Endothelial cell (in vitro differentiated cells): Measurements from ENCODE around the gene TMEM178B. TPM values are rescaled to one million over a fixed set of nuclear protein-coding genes. Genes with fewer than 3 reads are reported as not detected.

ENCODE experiments used
- DNase-seq: peaks from one replicate; pipeline ENCODE4 v3.0.0; 2021; ENCODE audit warnings: low spot score
- H3K27ac Mint-ChIP-seq: one replicate; pipeline ENCODE4 v1.8.0; 2021; ENCODE audit warnings: mixed read lengths, inconsistent platforms; ENCODE audit not compliant: unreplicated experiment
- H3K27me3 Mint-ChIP-seq: one replicate; pipeline ENCODE4 v1.8.0; 2021; ENCODE audit warnings: mild to moderate bottlenecking, moderate library complexity, mixed read lengths, inconsistent platforms; ENCODE audit not compliant: unreplicated experiment
- H3K36me3 Mint-ChIP-seq: one replicate; pipeline ENCODE4 v1.8.0; 2021; ENCODE audit warnings: mild to moderate bottlenecking, low read depth, mixed read lengths, inconsistent platforms; ENCODE audit not compliant: unreplicated experiment
- H3K4me1 Mint-ChIP-seq: one replicate; pipeline ENCODE4 v1.8.0; 2021; ENCODE audit warnings: mild to moderate bottlenecking, mixed read lengths, inconsistent platforms; ENCODE audit not compliant: unreplicated experiment
- H3K4me3 Mint-ChIP-seq: one replicate; pipeline ENCODE4 v1.8.0; 2021; ENCODE audit warnings: mild to moderate bottlenecking, mixed read lengths, inconsistent platforms; ENCODE audit not compliant: unreplicated experiment
- H3K9me3 Mint-ChIP-seq: one replicate; pipeline ENCODE4 v1.8.0; 2021; ENCODE audit warnings: mixed read lengths, inconsistent platforms; ENCODE audit not compliant: unreplicated experiment
- total RNA-seq: library from RNA; stranded (reverse); fragmentation: NEBNext Ultra II Directional; extraction: Animal tissue kit (Norgen Biotek cat#: 25700); gene quantifications from one replicate; pipeline ENCODE4 v1.2.1, GENCODE V29; 2021; ENCODE audit not compliant: unreplicated experiment
- TF ChIP-seq, protein P1 (sequence below): fragments of 200-600 bp; sonication (generic); IDR thresholded peaks from one replicate; pipeline ENCODE4 v1.5.0; 2021; ENCODE audit warnings: antibody characterized with exemption; ENCODE audit not compliant: unreplicated experiment

Gene TMEM178B
- total RNA-seq, 1 donor from 2014 or later, result 0.28 TPM

DNA sequence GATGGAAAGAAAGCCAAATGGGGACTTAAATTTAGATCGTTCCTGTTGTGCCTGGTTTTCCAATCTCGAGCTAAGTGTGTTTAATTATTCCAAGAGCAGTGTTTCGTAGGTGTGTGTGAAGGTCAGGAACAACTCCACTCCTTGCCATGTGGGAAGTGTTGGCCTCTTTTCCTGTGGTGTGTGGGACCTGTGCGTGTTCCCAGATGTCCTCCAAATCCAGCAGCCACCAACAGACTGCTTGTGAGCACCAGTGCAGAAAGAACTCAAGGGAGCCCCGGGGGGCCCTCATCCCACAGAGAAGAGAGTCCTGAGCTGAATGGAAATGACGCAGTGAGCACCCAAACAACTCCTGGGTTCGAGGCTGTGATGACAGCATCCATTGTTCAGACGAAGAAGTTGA, 227.7 kb downstream of the TMEM178B start:
- no peak for DNase-seq
- Mint-ChIP-seq H3K9me3 (no peaks in the 10 kb centered on the region), H3K4me1 (no peaks in the 10 kb centered on the region), H3K4me3 (no peak overlapping the region), H3K36me3 (no peaks in the 10 kb centered on the region), H3K27me3 (peaks cover 4% of the 10 kb centered on the region), H3K27ac (no peak overlapping the region)
- TF ChIP-seq, protein P1, sequence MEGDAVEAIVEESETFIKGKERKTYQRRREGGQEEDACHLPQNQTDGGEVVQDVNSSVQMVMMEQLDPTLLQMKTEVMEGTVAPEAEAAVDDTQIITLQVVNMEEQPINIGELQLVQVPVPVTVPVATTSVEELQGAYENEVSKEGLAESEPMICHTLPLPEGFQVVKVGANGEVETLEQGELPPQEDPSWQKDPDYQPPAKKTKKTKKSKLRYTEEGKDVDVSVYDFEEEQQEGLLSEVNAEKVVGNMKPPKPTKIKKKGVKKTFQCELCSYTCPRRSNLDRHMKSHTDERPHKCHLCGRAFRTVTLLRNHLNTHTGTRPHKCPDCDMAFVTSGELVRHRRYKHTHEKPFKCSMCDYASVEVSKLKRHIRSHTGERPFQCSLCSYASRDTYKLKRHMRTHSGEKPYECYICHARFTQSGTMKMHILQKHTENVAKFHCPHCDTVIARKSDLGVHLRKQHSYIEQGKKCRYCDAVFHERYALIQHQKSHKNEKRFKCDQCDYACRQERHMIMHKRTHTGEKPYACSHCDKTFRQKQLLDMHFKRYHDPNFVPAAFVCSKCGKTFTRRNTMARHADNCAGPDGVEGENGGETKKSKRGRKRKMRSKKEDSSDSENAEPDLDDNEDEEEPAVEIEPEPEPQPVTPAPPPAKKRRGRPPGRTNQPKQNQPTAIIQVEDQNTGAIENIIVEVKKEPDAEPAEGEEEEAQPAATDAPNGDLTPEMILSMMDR, result no peak

DNA sequence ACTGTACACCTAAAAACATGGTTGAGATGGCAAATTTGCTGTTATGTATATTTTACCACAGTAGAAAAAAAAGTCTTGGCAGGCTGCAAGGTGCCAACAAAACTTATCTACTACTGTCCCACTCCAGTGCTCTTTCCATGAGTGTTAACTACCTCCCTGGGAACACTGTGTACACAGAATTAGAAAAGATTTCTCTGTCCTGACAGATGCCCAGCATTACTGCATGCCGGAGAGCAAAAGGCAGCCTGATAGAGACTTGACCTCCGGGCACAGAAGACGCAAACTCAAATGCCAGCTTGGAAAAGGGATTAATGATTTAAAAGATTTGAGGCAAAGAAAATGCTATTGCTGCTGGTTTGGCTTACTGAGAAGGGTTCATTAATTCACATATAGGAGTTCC, 228.8 kb downstream of the TMEM178B start:
- DNase-seq, result no peak
- TF ChIP-seq, protein P1, result no peak
- no peaks in the 10 kb centered on the region for H3K36me3 Mint-ChIP-seq
- H3K4me1 Mint-ChIP-seq, result no peaks in the 10 kb centered on the region
- H3K9me3 Mint-ChIP-seq, result no peaks in the 10 kb centered on the region
- H3K4me3 Mint-ChIP-seq, result no peak overlapping the region
- H3K27ac Mint-ChIP-seq, result no peak overlapping the region
- H3K27me3 Mint-ChIP-seq, result peaks cover 4% of the 10 kb centered on the region

DNA sequence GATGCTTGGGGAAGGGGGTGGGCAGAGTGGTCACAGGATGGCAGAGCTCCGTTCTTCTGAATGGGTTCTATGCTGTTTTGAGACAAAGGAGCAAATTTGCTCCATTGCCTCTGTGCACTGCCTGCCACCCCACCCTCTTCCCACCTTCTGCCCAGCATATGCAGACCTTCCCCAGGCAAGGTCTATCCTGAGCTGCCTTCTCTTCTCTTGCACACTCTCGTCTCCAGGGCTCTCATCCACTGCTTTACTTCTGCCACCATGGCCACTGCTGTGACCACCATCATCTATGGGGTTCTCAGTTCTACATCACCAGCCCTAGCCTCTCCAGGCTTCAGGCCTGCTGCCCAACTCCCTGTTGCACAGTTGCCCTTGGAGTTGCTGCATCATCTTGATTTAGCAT, 230.4 kb downstream of the TMEM178B start:
- H3K4me1 Mint-ChIP-seq, result no peaks in the 10 kb centered on the region
- no peak overlapping the region for H3K4me3 Mint-ChIP-seq
- no peak overlapping the region for H3K27ac Mint-ChIP-seq
- H3K36me3 Mint-ChIP-seq, result no peaks in the 10 kb centered on the region
- H3K9me3 Mint-ChIP-seq, result no peaks in the 10 kb centered on the region
- no peak for DNase-seq
- H3K27me3 Mint-ChIP-seq, result peaks cover 3% of the 10 kb centered on the region
- TF ChIP-seq, protein P1, result no peak

DNA sequence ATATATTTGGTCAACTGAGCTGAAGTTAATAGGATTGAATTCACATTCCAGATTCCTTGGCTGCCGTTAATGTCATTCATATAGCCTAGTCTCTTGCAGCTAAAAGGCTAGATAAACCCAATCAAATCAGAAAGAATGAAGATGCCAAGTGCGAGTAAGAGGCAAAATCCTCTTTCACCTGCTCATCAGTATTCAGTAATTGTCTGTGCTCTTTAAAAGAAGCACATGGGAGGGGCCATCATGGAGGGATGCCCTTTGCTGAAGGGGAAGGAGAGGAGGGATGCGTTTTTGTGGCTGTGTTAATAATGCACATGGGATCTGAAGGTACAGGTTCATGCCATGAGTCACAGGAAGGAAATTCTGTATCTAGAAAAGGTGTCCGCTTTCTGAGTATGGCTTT, 232.2 kb downstream of the TMEM178B start:
- Mint-ChIP-seq H3K27ac (no peak overlapping the region), H3K4me3 (no peak overlapping the region), H3K9me3 (no peaks in the 10 kb centered on the region), H3K4me1 (no peaks in the 10 kb centered on the region), H3K27me3 (no peaks in the 10 kb centered on the region), H3K36me3 (no peaks in the 10 kb centered on the region)
- DNase-seq, result no peak
- TF ChIP-seq, protein P1, result no peak

DNA sequence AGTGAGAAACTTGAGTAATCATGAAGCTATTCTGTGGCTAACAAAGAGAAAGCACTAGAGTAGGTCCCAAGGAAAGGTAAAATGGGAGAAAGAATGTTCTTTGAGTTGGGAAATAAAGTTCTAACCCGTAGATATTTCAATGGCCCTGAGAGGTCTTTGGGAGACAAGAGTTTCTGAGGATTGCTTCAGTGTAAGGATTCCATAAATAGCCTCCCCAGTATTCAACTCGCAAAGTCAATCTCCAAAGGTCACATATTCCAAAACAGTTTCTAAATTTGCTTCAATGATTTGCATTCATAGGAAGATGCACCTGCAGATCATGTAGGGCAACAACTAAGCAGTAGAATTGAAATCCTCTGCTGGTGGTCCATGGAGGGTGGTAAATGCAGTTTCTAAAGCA, 238.5 kb downstream of the TMEM178B start:
- H3K4me3 Mint-ChIP-seq, result no peak overlapping the region
- H3K27me3 Mint-ChIP-seq, result no peaks in the 10 kb centered on the region
- H3K4me1 Mint-ChIP-seq, result no peaks in the 10 kb centered on the region
- no peaks in the 10 kb centered on the region for H3K36me3 Mint-ChIP-seq
- H3K9me3 Mint-ChIP-seq, result no peaks in the 10 kb centered on the region
- H3K27ac Mint-ChIP-seq, result no peak overlapping the region
- no peak for DNase-seq
- TF ChIP-seq, protein P1, result no peak
